GOT3 (cell line): ENCODE measurements around the gene RAB14.
"Not testable (repeated sequence)": the region's sequence is repeated elsewhere in the genome, so short reads cannot be mapped to it uniquely, and the experiment has no call there.

ENCODE experiments used
- DNase-seq: peaks from one replicate; lab custom pipeline; 2025; ENCODE audit warnings: mixed read lengths; lab: John Stamatoyannopoulos, UW

The RAB14 gene

DNA sequence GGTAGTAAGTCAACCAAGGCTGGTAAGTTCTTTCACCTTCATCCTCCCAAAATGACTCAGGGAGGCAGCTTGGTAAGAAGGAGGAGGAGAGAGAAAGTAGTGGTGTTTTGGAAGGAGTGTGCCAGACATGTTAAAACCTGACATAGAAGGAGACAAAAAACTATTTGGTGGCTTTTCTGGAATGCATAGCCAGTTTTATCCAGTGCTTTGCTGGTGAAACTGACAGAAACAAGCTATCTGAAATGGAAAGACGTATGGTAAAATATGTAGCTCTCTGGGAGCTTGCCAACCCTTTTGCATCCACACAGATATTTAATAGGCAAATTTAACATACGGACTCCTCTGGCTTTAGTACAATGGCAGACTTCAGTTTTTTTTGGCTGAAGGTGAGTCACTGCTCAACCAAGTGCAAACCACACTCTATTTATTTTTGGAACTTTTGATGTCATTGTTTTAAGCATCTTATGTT, 45.4 kb downstream of the RAB14 start:
- no peak for DNase-seq

- DNase-seq, result no peak
These were observed 46.9 kb downstream of the RAB14 start for GRCh38 chr9:121154782-121155181.

DNA sequence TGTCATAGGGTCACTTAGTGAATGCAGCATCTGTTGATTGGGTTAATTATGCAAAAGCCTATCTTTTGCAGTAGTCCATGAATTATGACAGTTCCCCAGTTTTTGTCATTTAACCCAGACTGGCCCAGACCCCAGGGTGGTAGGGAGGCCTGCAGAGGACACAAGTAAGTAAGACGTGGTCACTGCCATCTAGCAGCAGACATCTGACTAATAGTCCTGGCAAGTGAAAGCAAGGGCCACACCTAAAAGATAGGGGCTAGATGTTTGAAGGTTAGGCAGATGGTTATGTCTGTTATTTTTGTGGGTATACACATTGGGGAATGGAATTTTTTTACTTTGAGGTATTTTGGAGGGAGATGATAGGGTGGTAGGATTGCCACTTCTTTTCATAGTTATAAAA, 48.0 kb downstream of the RAB14 start:
- DNase-seq, result no peak

DNA sequence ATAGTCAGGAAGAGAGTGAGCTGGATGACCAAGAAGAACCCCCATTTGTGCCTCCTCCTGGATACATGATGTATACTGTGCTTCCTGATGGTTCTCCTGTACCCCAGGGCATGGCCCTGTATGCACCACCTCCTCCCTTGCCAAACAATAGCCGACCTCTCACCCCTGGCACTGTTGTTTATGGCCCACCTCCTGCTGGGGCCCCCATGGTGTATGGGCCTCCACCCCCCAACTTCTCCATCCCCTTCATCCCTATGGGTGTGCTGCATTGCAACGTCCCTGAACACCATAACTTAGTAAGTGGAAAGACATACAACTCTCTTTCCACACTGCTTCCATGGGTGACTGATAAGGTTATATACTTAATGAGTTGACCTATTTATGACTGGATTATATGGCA, 51.5 kb downstream of the RAB14 start:
- no peak for DNase-seq

DNA sequence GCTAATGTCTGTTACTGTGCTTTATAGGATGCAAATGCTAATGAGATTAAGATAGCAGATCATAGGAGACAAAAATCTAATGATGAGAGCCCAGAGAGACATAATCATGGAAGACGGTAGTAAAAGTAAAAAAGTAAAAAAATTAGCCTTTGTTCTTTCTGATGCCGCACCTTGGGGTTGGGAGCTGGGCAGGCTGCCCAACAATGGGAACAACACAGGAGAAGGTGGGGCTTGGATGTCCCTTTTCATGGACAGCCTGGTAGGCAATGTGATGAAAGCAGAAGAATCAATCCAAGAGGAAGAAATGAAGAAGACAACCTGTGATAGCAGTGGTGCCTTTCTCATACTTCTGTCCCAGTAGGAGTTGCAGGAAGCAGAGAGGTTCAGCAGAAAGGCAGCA, 57.2 kb downstream of the RAB14 start:
- no peak for DNase-seq

DNA sequence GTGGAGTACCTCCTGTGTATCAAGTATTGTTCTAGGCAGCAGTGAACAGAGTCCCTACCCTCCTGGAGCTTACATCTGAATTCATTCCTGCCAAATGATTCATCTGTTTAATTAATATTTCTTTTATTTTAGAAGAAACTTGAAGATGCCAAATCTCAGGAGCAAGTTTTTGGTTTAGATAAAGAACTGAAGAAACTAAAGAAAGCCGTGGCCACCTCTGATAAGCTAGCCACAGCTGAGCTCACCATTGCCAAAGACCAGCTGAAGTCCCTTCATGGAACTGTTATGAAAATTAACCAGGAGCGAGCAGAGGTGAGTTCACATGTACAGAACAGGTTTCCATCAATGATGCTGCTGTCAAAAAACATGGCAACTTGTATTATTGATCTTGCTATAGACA, 57.9 kb downstream of the RAB14 start:
- no peak for DNase-seq

DNA sequence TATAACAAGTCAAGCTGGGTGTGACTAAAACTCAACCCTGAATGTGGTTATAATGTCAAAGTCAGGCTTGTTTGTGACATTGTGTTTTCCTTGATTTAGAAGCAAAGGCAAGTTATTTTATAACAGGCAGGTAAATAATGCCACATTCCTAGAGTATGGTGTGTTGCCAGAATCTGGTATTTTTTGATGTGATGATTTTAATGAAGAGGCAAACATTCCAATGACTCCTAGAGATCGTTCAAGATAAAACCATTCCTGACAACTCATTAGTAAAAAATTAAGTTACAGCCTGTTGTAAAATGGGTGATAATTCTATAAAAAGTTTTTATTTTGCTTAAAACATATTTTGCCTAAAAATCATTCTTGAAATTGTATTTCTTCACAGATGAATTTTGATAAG, 60.0 kb downstream of the RAB14 start:
- DNase-seq, result no peak

DNA sequence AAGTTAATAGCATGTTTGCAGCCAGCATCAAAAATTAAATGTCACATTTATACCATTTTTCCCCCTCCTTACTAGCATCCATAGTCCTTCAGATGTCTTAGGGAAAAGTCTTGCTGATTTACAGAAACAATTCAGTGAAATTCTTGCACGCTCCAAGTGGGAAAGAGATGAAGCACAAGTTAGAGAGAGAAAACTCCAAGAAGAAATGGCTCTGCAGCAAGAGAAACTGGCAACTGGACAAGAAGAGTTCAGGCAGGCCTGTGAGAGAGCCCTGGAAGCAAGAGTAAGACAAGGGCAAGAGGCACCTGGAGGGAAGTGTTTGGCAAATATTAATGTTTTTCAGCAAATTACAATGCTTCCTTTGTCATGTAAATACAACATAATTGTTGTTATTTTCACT, 60.4 kb downstream of the RAB14 start:
- DNase-seq, result no peak

- no peak for DNase-seq
These were observed 61.5 kb downstream of the RAB14 start for GRCh38 chr9:121140162-121140561.

GRCh38 chr9:121138973-121139372, 62.7 kb downstream of the RAB14 start:
- DNase-seq, result no peak

DNA sequence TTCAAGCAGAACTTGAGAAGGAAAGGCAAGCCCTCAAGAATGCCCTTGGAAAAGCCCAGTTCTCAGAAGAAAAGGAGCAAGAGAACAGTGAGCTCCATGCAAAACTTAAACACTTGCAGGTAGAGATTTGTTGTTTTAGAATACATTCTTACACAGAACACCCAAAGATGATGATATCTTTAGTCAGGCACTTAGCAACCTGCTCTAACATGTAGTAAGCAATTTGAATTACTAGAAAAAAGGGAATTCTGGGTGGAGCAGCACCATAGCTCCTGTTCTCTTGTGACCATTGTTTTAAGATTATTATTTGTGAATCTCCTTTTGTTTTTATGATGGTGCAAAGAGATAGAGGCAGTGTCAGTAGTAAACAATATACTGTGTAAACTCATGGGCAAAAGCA, 63.1 kb downstream of the RAB14 start:
- DNase-seq, result no peak

DNA sequence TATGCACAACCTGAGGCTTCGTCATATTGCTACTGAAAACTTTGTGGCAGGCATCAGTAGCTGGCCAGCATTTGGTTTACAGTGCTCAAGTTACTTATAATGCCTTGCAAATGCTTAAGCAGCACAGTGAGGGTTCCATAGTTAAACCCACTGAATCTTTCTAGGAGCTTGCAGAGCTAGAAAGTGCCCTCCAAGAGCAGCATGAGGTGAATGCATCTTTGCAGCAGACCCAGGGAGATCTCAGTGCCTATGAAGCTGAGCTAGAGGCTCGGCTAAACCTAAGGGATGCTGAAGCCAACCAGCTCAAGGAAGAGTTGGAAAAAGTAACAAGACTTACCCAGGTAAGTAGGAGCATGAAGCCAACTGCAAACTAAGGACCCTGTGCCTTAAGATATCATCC, 66.0 kb downstream of the RAB14 start:
- no peak for DNase-seq

DNA sequence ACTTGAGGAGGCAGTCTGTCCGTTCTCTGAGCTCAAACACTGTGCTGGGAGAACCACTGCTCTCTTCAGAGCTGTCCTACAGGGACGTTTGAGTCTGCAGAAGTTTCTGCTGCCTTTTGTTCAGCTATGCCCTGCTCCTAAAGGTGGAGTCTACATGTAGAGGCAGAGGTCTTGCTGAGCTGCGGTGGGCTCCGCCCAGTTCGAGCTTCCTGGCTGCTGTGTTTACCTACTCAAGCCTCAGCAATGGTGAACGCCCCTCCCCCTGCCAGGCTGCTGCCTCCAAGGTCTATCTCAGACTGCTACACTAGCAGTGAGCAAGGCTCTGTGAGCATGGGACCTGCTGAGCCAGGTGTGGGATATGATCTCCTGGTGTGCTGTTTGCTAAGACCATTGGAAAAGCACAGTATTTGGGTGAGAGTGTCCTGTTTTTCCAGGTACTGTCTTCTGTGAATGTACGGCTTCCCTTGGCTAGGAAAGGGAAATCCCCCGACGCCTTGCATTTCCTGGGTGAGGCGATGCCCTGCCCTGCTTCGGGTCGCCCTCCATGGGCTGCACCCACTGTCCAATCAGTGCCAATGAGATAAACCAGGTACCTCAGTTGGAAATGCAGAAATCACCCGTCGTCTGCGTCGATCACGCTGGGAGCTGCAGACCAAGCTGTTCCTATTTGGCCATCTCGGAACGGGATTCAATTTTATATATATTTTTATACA, 68.4 kb downstream of the RAB14 start:
- DNase-seq, result no peak

GRCh38 chr9:121129384-121129783, 72.3 kb downstream of the RAB14 start:
- not testable (repeated sequence) for DNase-seq
